ENCODE data around the gene EXOC4. TPM values are rescaled to one million over a fixed set of nuclear protein-coding genes. Genes with fewer than 3 reads are reported as not detected.

Gene EXOC4
- total RNA-seq, 3 donors from 2014 or later = 23.9 to 30.4 (median 26.0) TPM

DNA sequence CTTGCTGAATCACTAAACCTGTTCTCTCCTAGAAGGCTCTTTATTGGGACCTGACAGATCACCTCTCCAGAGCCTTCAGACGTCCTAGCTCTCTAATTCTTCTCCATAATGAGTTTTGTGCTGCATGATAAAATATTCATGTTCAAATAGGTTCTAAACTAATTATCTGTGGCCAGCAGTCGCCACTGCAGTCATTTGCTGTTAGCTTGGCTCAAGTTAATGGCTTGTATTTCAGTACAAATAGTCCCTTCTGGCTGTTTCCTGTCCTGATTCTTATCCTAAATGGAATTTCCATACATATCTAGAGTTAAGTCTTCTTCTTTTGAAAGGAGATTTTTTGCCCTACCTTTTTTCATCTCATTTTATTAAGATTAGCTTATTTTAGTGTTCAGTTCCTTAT lies 303.2 kb downstream of the EXOC4 start:
- H3K9me3 Mint-ChIP-seq = no peaks in the 10 kb centered on the region
- no peaks in the 10 kb centered on the region for H3K4me1 Mint-ChIP-seq (ENCODE audit: low read depth)
- H3K27me3 Mint-ChIP-seq (ENCODE audit: low read depth) = no peaks in the 10 kb centered on the region
- ATAC-seq (no peak), DNase-seq (no peak)
- no peak overlapping the region for H3K4me3 Mint-ChIP-seq
- H3K36me3 Mint-ChIP-seq (ENCODE audit: insufficient read depth) = peaks cover 8% of the 10 kb centered on the region

DNA sequence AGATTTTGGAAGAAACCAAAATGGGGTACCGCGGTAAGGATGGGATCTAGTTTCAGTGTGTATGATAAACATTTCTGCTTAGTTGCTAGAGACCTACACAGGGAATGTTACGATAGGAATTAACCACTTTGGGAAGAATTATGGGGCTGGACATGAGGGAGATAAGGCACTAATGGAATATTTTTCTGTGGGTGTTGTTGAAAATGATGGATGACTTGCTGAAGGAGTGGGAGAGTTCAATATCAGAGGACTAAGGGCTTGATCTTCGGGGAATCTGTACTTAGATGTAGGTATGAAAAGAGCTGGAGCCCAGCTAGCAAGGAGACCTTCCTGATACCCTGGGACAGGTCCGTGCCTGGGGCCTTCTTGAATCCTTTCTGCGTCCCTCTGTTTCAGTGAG lies 303.7 kb downstream of the EXOC4 start:
- DNase-seq (no peak), ATAC-seq (no peak)
- Mint-ChIP-seq H3K4me1 (ENCODE audit: low read depth) (no peaks in the 10 kb centered on the region), H3K4me3 (no peak overlapping the region), H3K27me3 (ENCODE audit: low read depth) (no peaks in the 10 kb centered on the region), H3K36me3 (ENCODE audit: insufficient read depth) (peaks cover 13% of the 10 kb centered on the region), H3K9me3 (no peaks in the 10 kb centered on the region)

DNA sequence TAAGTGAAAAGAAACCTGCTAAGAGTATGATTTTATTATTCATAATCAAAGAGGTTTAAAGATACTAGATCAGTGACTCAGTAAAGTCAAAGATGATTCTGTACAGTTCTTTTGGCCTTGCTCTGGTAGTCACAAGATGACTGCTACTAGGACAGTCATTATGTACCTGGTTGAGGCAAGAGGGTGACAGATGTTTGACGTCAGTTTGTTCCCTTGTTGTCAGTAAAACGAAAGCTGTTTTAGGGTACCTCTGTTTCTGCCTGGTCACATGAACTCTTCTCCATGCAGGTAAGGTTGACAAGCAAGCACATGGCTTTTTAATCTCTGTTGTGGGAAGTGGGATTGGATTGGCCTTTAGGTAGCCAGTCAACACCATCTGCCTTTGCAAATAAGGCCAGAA lies 308.0 kb downstream of the EXOC4 start:
- peaks cover 18% of the 10 kb centered on the region for H3K36me3 Mint-ChIP-seq (ENCODE audit: insufficient read depth)
- peaks cover 1% of the 10 kb centered on the region for H3K4me1 Mint-ChIP-seq (ENCODE audit: low read depth)
- ATAC-seq (peak; percentile 57 to 62), DNase-seq (no peak)
- no peaks in the 10 kb centered on the region for H3K9me3 Mint-ChIP-seq
- no peak overlapping the region for H3K4me3 Mint-ChIP-seq
- H3K27me3 Mint-ChIP-seq (ENCODE audit: low read depth) = no peaks in the 10 kb centered on the region

DNA sequence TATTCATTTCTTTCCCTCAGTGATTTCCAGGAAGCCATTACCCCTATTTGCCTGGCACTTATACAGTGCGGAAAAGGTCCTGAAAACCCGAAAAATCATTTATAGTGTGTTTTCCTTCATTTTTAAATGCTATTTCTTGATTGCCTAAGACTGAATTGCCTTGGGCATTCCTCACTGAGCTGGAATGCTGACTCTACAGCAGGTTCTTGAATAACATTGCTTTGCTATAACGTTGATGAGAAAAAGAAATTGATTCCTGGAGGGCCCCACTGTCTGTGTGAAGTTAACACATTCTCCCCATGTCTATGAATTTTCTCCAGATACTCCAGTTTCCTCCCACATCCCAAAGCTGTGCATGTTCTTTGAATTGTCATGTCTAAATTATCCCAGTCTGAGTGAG lies 308.5 kb downstream of the EXOC4 start:
- H3K36me3 Mint-ChIP-seq (ENCODE audit: insufficient read depth) = peaks cover 16% of the 10 kb centered on the region
- no peak overlapping the region for H3K4me3 Mint-ChIP-seq
- H3K27me3 Mint-ChIP-seq (ENCODE audit: low read depth) = no peaks in the 10 kb centered on the region
- DNase-seq (no peak), ATAC-seq (no peak)
- H3K4me1 Mint-ChIP-seq (ENCODE audit: low read depth) = peaks cover 1% of the 10 kb centered on the region
- H3K9me3 Mint-ChIP-seq = no peaks in the 10 kb centered on the region

DNA sequence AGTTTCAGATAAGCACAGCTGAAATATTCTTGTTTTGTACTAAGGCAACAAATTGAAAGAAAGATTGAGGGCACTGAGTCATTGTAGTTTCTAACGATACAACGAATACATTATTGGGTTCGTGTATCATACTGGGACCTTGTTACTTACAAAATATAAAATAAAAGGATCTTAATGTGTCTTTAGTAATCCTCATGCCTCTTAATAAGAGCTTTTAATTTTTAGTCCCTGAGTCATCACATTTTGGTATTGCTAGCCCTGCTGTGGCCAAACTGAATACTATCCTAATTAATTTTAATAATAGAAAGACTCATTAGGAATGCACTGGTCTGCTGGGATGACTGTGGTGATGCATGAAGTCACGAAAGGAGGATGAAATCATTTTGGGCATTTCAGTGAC lies 309.7 kb downstream of the EXOC4 start:
- H3K27me3 Mint-ChIP-seq (ENCODE audit: low read depth) = no peaks in the 10 kb centered on the region
- no peaks in the 10 kb centered on the region for H3K9me3 Mint-ChIP-seq
- H3K36me3 Mint-ChIP-seq (ENCODE audit: insufficient read depth) = peaks cover 16% of the 10 kb centered on the region
- no peak overlapping the region for H3K4me3 Mint-ChIP-seq
- ATAC-seq (no peak), DNase-seq (no peak)
- H3K4me1 Mint-ChIP-seq (ENCODE audit: low read depth) = peaks cover 1% of the 10 kb centered on the region

DNA sequence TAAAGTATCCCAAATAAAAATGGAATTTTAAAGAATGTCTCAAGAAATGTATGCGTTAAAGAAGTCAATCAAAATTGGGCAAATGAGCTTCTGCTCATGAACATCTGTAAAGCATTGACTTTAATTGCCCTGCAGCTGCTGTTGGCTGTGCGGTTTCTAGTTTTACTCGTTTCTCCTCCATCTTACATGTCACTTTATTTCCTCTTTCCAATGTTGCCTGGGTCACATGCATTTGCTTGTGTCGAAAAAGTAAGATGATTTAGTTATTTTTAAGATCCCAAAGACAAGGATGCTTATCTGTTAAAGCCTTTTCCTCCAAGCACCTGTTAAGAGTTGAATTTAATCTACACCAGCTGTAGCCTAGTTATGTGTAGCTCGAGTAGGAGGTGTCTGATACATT lies 310.4 kb downstream of the EXOC4 start:
- Mint-ChIP-seq H3K4me3 (no peak overlapping the region), H3K4me1 (ENCODE audit: low read depth) (peaks cover 1% of the 10 kb centered on the region), H3K36me3 (ENCODE audit: insufficient read depth) (peaks cover 16% of the 10 kb centered on the region), H3K9me3 (no peaks in the 10 kb centered on the region), H3K27me3 (ENCODE audit: low read depth) (no peaks in the 10 kb centered on the region)
- no peak for ATAC-seq
- no peak for DNase-seq

DNA sequence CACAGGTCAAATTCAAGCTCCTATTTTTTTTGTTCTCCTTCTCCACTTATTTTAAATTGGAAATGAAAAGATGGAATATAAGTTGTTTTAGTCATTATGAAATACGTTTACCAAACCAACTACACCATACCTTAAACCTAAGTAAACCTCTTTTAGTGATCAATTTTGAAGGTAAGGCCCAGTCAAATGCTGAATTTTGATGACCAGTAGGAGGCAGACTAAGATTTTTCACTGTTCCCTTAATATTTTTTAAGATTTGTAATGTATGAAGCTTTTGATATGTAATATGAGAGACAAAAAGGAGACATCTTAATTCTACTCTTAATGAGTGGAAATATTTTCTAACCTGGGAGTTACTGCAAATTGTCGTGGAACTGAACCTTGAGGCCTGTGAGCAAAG lies 311.6 kb downstream of the EXOC4 start:
- Mint-ChIP-seq H3K36me3 (ENCODE audit: insufficient read depth) (peaks cover 16% of the 10 kb centered on the region), H3K4me1 (ENCODE audit: low read depth) (peaks cover 1% of the 10 kb centered on the region), H3K9me3 (no peaks in the 10 kb centered on the region), H3K27me3 (ENCODE audit: low read depth) (no peaks in the 10 kb centered on the region), H3K4me3 (no peak overlapping the region)
- DNase-seq = no peak
- ATAC-seq = no peak

DNA sequence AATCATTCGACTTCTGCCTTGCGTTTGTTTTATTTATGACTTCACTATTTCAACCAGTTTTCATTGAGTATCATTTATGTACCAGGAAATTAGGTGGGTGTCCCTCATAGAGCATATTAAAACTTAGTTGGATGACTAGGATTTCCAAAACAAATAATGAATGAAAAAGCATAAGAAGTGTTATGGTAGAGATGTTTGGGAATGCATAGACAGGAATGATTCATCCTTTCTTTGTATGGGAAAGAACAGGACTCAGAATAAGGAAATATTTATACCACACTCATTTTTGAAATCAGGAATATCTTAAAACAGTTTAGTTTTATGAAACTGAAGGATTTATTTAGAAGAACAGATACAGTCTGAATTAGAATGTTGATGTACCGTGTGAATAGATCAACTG lies 315.7 kb downstream of the EXOC4 start:
- DNase-seq (no peak), ATAC-seq (no peak)
- Mint-ChIP-seq H3K4me3 (no peak overlapping the region), H3K27me3 (ENCODE audit: low read depth) (no peaks in the 10 kb centered on the region), H3K36me3 (ENCODE audit: insufficient read depth) (peaks cover 5% of the 10 kb centered on the region), H3K4me1 (ENCODE audit: low read depth) (no peaks in the 10 kb centered on the region), H3K9me3 (no peaks in the 10 kb centered on the region)

DNA sequence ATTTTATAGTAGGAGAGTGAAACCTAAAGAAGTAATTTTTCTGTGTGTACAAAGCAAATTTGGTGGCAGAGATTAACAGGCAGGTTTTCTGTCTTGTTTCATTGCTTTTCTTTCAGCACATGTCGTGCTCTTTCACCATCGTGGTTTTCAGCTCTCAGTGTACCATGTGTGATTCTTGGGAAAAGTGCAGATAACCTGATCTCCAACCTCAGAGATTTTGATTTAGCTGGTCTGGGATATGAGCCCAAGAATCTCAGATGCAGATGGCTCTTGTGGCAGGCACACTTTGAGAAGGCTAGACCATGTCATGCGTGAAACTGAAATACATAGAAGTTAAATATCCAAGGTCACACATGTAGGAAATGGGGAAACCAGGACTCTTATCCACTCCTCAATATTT lies 317.4 kb downstream of the EXOC4 start:
- Mint-ChIP-seq H3K27me3 (ENCODE audit: low read depth) (no peaks in the 10 kb centered on the region), H3K4me3 (no peak overlapping the region), H3K36me3 (ENCODE audit: insufficient read depth) (peaks cover 3% of the 10 kb centered on the region), H3K9me3 (no peaks in the 10 kb centered on the region), H3K4me1 (ENCODE audit: low read depth) (no peaks in the 10 kb centered on the region)
- ATAC-seq (no peak), DNase-seq (no peak)

DNA sequence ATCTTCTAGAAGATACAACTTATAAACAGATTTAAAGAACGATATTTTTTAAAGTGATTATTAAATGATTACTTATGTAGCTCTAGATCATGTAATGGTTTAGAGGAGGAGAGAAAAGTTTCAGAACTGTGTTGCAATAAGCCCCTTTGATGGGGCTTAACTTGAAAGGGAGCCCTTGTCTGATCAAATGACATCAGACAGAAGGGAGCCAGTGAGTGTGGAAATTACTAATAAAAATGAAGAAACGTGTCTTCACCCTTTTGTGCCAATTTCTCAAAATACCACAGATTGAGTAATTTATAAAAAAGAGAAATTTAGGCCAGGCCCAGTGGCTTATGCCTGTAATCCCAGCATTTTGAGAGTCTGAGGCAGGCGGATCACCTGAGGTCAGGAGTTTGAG lies 318.2 kb downstream of the EXOC4 start:
- Mint-ChIP-seq H3K9me3 (no peaks in the 10 kb centered on the region), H3K36me3 (ENCODE audit: insufficient read depth) (no peaks in the 10 kb centered on the region), H3K4me1 (ENCODE audit: low read depth) (no peaks in the 10 kb centered on the region), H3K27me3 (ENCODE audit: low read depth) (no peaks in the 10 kb centered on the region), H3K4me3 (no peak overlapping the region)
- ATAC-seq = no peak
- no peak for DNase-seq

DNA sequence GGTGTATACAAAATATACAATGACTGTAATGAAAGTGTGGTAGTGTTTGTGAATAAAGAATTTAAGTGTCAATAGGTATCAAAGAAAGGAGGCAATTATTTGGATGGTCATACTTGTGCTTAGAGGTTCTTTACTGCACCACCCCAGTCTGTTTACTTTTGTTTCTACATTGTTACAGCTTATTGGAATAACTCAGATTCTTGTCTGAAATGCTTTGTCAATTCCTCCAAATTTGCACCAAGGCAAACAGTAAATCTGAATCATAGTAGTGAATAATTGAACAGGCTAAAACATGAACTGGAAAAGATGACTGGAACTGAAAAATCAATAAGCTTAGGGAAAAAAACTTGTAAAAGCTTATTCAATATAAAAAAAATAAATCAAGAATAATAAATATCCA lies 319.2 kb downstream of the EXOC4 start:
- DNase-seq (no peak), ATAC-seq (no peak)
- Mint-ChIP-seq H3K36me3 (ENCODE audit: insufficient read depth) (no peaks in the 10 kb centered on the region), H3K27me3 (ENCODE audit: low read depth) (no peaks in the 10 kb centered on the region), H3K4me3 (no peak overlapping the region), H3K4me1 (ENCODE audit: low read depth) (no peaks in the 10 kb centered on the region), H3K9me3 (no peaks in the 10 kb centered on the region)

DNA sequence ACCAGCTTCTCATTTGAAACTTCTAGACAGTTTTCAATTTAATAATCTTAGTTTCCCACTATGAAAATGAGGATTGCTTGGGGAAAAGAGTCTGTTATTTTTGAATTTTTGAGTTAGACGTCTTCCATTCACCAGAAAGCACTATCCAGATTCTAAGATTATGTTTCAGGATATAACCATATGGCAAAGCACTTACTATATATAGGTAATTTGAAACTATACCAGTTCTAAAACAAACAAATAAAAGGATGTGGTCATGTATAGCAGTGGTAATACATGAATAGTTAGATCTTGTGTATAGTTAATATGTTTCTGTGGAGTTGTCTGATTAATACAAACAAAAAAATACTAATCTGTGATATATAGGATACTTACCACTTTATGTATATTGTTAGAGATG lies 320.0 kb downstream of the EXOC4 start:
- no peaks in the 10 kb centered on the region for H3K27me3 Mint-ChIP-seq (ENCODE audit: low read depth)
- H3K4me1 Mint-ChIP-seq (ENCODE audit: low read depth) = no peaks in the 10 kb centered on the region
- H3K4me3 Mint-ChIP-seq = no peak overlapping the region
- ATAC-seq (no peak), DNase-seq (no peak)
- H3K36me3 Mint-ChIP-seq (ENCODE audit: insufficient read depth) = no peaks in the 10 kb centered on the region
- no peaks in the 10 kb centered on the region for H3K9me3 Mint-ChIP-seq

DNA sequence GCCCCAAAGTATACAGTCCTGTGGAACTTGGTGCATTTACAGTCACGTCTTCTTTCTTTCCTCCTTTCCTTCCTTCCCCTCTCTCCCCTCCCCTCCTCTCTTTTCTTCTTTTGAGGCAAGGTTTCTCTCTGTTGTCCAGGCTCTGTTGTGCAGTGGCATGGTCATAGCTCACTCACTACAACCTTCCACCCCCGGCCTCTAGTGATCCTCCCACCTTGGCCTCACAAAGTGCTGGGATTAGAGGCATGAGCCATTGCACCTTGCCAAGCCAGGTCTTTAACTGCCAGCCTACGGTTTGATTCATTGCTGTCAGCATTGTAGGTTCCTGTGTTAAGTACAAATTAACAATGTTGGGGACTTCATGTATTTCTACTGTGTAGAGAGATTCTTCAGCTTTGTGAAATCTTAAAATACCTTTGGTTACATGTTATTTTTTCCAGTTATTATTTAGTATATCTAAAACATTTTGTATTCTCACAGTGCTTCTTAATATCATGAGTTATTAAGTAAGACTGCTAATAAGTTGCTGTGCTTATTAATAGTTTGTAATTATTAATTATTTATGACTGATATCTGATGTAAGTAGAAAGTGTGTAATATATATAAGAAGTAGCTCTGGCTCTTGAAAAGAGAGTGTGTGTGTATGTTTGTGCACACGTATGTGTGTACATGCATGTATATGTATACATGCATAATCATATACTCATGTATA lies 320.8 kb downstream of the EXOC4 start:
- ATAC-seq (no peak), DNase-seq (no peak)
- Mint-ChIP-seq H3K4me3 (no peak overlapping the region), H3K36me3 (ENCODE audit: insufficient read depth) (no peaks in the 10 kb centered on the region), H3K4me1 (ENCODE audit: low read depth) (no peaks in the 10 kb centered on the region), H3K27me3 (ENCODE audit: low read depth) (no peaks in the 10 kb centered on the region), H3K9me3 (no peaks in the 10 kb centered on the region)

DNA sequence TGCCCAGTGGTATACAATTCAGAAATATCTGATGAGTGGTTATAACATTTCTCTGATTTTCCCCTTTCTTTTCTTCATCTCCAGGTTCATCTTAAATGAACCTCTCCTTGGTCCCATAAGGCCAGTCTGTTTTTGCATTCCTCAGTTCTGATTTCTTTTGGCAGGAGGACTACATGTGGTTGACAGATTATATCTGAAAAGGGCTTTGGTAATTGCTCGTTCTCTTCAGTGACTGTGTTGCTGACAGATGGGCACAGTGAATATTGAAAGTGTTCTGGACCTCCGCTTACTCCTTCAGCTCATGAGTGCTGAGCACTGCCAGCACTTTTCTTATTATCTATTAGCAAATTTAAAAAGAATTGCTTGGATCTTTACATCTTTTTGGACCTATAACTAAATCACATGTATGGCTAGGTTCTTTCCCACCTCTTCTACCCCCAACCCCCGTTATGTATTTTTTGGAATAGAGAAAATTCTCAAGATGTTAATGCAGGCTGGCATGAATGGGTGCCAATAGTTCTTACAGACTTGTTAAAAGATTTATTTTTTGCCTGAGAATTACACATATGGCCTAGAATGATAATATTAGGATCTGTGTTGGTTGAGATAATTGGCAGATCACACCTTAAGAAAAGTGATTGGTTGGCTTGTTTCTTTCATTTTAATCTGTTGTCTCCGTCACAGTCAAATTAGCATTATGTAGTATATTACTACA lies 323.0 kb downstream of the EXOC4 start:
- ATAC-seq (no peak), DNase-seq (no peak)
- Mint-ChIP-seq H3K36me3 (ENCODE audit: insufficient read depth) (peaks cover under 1% of the 10 kb centered on the region), H3K27me3 (ENCODE audit: low read depth) (no peaks in the 10 kb centered on the region), H3K4me1 (ENCODE audit: low read depth) (no peaks in the 10 kb centered on the region), H3K9me3 (no peaks in the 10 kb centered on the region), H3K4me3 (no peak overlapping the region)

DNA sequence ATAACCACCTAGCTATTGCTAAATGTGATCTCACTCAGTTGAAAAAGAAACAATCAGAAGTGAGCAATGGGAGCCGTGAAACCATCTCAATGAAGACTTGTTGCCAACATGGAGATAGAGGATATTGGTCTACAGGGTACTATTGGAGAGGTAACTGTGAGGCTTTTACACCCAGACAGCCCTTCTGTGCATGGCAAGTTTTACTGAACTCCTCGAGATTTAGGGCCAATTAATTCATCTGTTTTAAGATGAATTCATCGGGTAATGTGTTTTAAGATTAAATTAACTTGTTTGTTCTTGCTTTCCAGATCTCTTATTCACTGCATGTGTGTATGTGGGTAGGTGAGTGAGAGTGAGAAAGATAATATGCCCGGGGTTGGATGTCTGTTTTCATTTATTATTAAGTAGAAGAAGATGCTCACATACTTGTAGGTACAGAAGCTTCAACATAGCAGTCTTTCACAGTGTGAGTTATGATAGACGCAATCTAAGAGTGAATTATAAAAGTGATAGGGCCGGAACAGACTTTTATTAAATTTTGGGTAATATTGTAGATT lies 323.8 kb downstream of the EXOC4 start:
- H3K4me1 Mint-ChIP-seq (ENCODE audit: low read depth) = no peaks in the 10 kb centered on the region
- H3K9me3 Mint-ChIP-seq = no peaks in the 10 kb centered on the region

More for the DNA sequence above, 323.8 kb downstream of the EXOC4 start:
- H3K4me3 Mint-ChIP-seq = no peak overlapping the region
- peaks cover 3% of the 10 kb centered on the region for H3K36me3 Mint-ChIP-seq (ENCODE audit: insufficient read depth)
- no peak for DNase-seq
- H3K27me3 Mint-ChIP-seq (ENCODE audit: low read depth) = no peaks in the 10 kb centered on the region
- ATAC-seq = no peak

Data from activated T-cell treated with anti-CD3 and anti-CD28 coated beads, Interleukin-2, amount 50 U/mL, for 4 hours (primary cell).